HCT116 (cell line): ENCODE data around the gene ABL1. TPM values are rescaled to one million over a fixed set of nuclear protein-coding genes. Genes with fewer than 3 reads are reported as not detected.

Experiments used
- ATAC-seq: fragments of 200-7000 bp; cut with Tn5 transposase; 2 replicates; pipeline ENCODE4 v1.9.1; 2020; ENCODE audit warnings: mild to moderate bottlenecking, moderate library complexity
- BruUV-seq: library from RNA; stranded (reverse); fragments of 400-500 nt; replicated peaks from 2 replicates; lab custom pipeline; 2021; lab: Mats Ljungman, UMichigan
- CTCF ChIA-PET: fragments of 300-600 bp; sonication (Branson Sonifier 250); formaldehyde crosslinking; loops from one replicate; lab custom pipeline; 2021; ENCODE audit warnings: antibody characterized with exemption; lab: Charles Lee
- POLR2A ChIA-PET: fragments of 300-600, 350-600 bp; sonication (Branson Sonifier 250); formaldehyde crosslinking; loops from one replicate; lab custom pipeline; 2021; ENCODE audit warnings: antibody characterized with exemption; lab: Charles Lee
- RAD21 ChIA-PET, 2 experiments: fragments of 300-600 bp; sonication (Branson Sonifier 250); formaldehyde crosslinking; loops; one replicate each; lab custom pipeline; 2023; ENCODE audit warnings: low total read pairs in 2 of 2; ENCODE audit not compliant: uncharacterized antibody in 2 of 2, unreplicated experiment in 2 of 2, low non-redundant PET in 1 of 2; lab: Charles Lee
- DNase-seq: peaks from one replicate; pipeline ENCODE4 v3.0.0-alpha.2; 2010; ENCODE audit warnings: low read depth, low spot score
- H2AFZ ChIP-seq: fragments of 200-600 bp; shearing (Covaris generic), sonication (generic); 2 replicates; pipeline ENCODE4 v1.6.1; 2017; ENCODE audit warnings: low read depth, mixed run types, mixed read lengths, antibody characterized with exemption, low read length; ENCODE audit not compliant: poor library complexity, severe bottlenecking
- H3K27ac ChIP-seq: 2 replicates; pipeline ENCODE4 v1.5.1; 2012; ENCODE audit warnings: low read depth, low read length
- H3K27me3 ChIP-seq: fragments of 200-600 bp; sonication (generic); 2 replicates; pipeline ENCODE4 v1.6.1; 2016; ENCODE audit warnings: mixed run types, low read length, mixed read lengths; ENCODE audit not compliant: insufficient read depth
- H3K36me3 ChIP-seq, 2 experiments: fragments of 200-500 bp in 1 of 2; fragments of 200-600 bp in 1 of 2; sonication (Bioruptor generic) in 1 of 2; sonication (generic) in 1 of 2; 2 replicates each; pipeline versions ENCODE4 v1.5.1 to v1.6.1; 2014 to 2016; ENCODE audit warnings: low read length in 2 of 2, inconsistent platforms in 1 of 2, mixed read lengths in 1 of 2, mixed run types in 1 of 2; ENCODE audit not compliant: insufficient read depth in 2 of 2, control insufficient read depth in 1 of 2
- H3K4me1 ChIP-seq, 2 experiments: fragments of 200-600 bp in 1 of 2; sonication (generic) in 1 of 2; 2 replicates each; pipeline versions ENCODE4 v1.5.1 to v1.6.1; 2012 to 2017; ENCODE audit warnings: low read length in 2 of 2, inconsistent platforms in 1 of 2, mild to moderate bottlenecking in 1 of 2, mixed read lengths in 1 of 2, mixed run types in 1 of 2, moderate library complexity in 1 of 2; ENCODE audit not compliant: insufficient read depth in 2 of 2, control insufficient read depth in 1 of 2
- H3K4me2 ChIP-seq: fragments of 200-600 bp; sonication (generic); 2 replicates; pipeline ENCODE4 v1.6.1; 2017; ENCODE audit warnings: mixed run types, low read length, mixed read lengths
- H3K4me3 ChIP-seq, 2 experiments: fragments of 200-600 bp in 1 of 2; sonication (generic) in 1 of 2; replicated peaks in 1 of 2; 2 replicates each; pipeline ENCODE4 v1.5.1; 2011 to 2016; ENCODE audit warnings: low read length in 2 of 2, control low read depth in 1 of 2, low read depth in 1 of 2, mild to moderate bottlenecking in 1 of 2, mixed read lengths in 1 of 2, mixed run types in 1 of 2
- H3K79me2 ChIP-seq: fragments of 200-600 bp; sonication (generic); 2 replicates; pipeline ENCODE4 v1.6.1; 2017; ENCODE audit warnings: mild to moderate bottlenecking, mixed run types, low read length, moderate library complexity, mixed read lengths; ENCODE audit not compliant: insufficient read depth
- H3K9ac ChIP-seq: fragments of 200-600 bp; sonication (generic); 2 replicates; pipeline ENCODE4 v1.6.1; 2016; ENCODE audit warnings: low read length, mixed read lengths
- H3K9me2 ChIP-seq: fragments of 200-600 bp; sonication (generic), shearing (Covaris generic); 2 replicates; pipeline ENCODE4 v1.6.1; 2017; ENCODE audit warnings: mixed run types, mild to moderate bottlenecking, moderate library complexity; ENCODE audit not compliant: insufficient read depth
- H3K9me3 ChIP-seq, 2 experiments: fragments of 200-500 bp in 1 of 2; fragments of 200-600 bp in 1 of 2; sonication (Bioruptor generic) in 1 of 2; sonication (generic) in 1 of 2; 2 replicates each; pipeline ENCODE4 v1.6.1; 2014 to 2017; ENCODE audit warnings: low read length in 2 of 2, mixed read lengths in 2 of 2, inconsistent platforms in 1 of 2, low read depth in 1 of 2, mild to moderate bottlenecking in 1 of 2, mixed run types in 1 of 2, moderate library complexity in 1 of 2; ENCODE audit not compliant: control insufficient read depth in 1 of 2, insufficient read depth in 1 of 2
- H4K20me1 ChIP-seq: fragments of 200-600 bp; sonication (generic), shearing (Covaris generic); 2 replicates; pipeline ENCODE4 v1.6.1; 2017; ENCODE audit warnings: mixed run types, mild to moderate bottlenecking, moderate library complexity; ENCODE audit not compliant: insufficient read depth
- CBX3 ChIP-seq: IDR thresholded peaks from 2 replicates; pipeline ENCODE4 v1.6.1; 2012; ENCODE audit warnings: low read depth
- CEBPB ChIP-seq: IDR thresholded peaks from 2 replicates; pipeline ENCODE4 v1.6.1; 2012; ENCODE audit warnings: low read depth
- EGR1 ChIP-seq: IDR thresholded peaks from 2 replicates; pipeline ENCODE4 v1.6.1; 2012; ENCODE audit warnings: low read depth
- FOSL1 ChIP-seq: IDR thresholded peaks from 2 replicates; pipeline ENCODE4 v1.6.1; 2012; ENCODE audit warnings: low read depth
- RAD21 ChIP-seq: IDR thresholded peaks from 2 replicates; pipeline ENCODE4 v1.6.1; 2012; ENCODE audit warnings: low read depth, mild to moderate bottlenecking
- SP1 ChIP-seq: IDR thresholded peaks from 2 replicates; pipeline ENCODE4 v1.6.1; 2012; ENCODE audit warnings: low read depth
- SRF ChIP-seq: IDR thresholded peaks from 2 replicates; pipeline ENCODE4 v1.6.1; 2012; ENCODE audit warnings: low read depth
- YY1 ChIP-seq: IDR thresholded peaks from 2 replicates; pipeline ENCODE4 v1.6.1; 2011; ENCODE audit warnings: low read length, low read depth, moderate library complexity, mild to moderate bottlenecking; ENCODE audit not compliant: insufficient replicate concordance; ENCODE audit errors: extremely low read depth
- intact Hi-C: fragments of 100-400 bp; cut with micrococcal nuclease; formaldehyde crosslinking; loops from 2 replicates; pipeline ENCODE4 v1.10.0; 2022
- total RNA-seq: library from RNA; stranded (reverse); gene quantifications from one replicate; pipeline ENCODE4 v1.2.1, GENCODE V29; 2021; ENCODE audit not compliant: unreplicated experiment
- TF ChIP-seq, protein P1 (sequence below): IDR thresholded peaks from 2 replicates; pipeline ENCODE4 v1.6.1; 2012; ENCODE audit warnings: low read depth
- TF ChIP-seq, protein P2 (sequence below): IDR thresholded peaks from 2 replicates; pipeline ENCODE4 v1.6.1; 2012

Gene ABL1
- total RNA-seq, 1 experiment from 2014 or later, result 54.7 TPM

DNA sequence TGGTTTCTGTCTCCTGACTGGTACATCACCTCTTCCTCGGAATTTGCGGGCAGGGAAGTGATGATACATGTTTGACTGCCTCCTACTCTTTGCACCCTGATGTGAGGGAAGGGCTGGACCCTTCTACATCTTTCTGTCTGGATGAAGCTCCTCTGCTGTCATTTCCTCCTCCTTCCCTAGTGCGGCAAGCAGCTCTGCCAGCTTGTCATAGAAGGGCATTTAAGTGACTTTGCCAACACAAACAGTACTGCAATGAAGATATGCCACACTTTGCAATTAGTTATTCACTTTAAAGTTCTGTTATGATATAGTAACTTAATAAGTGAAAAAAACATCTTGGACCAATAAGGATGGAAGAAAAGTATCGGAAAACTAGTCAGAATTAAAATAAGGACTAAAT lies 48.5 kb upstream of the ABL1 start:
- no peak for ATAC-seq
- CTCF ChIA-PET, result no interaction called here
- no TSS peak for BruUV-seq

DNA sequence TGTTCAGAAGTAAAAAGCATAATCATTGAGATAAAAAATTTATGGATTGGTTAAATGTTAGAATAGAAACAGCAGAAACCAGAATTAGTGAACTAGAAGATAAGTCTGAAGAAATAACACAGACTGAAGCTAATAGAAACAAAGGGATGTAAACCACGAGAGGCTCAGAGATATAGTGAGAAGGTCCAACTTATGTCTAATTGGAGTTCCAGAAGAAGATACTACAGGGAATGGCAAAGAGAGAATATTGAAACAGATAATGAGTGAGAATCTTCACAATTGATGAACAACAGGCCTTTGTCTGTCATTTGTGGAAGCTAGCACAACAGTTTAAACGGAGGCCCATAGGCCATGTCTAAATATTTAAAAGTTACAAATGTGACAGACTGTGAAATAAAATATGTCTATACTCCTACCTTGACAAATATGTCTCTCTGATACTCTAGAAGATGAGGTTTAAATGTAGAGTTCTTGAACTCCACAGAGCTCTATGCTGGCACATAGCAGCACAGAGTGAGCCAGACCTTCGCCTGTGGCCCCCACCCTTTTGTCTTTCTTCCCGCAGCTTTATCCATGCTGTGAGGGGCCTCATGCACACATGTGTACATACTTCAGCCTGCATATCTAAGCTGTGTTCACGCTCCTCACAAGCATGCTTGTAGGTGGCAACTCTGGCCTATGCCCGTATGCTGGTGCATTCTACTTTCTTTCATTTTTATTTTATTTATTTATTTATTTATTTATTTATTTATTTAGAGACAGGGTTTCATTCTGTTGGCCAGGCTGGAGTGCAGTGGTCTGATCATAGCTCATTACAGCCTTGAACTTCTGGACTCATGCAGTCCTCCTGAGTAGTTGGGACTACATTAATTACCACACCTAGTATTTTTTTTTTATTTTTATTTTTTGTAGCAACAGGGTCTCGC lies 45.0 kb upstream of the ABL1 start:
- no peak for ATAC-seq
- Histone ChIP-seq H3K9me2 (no peaks in the 10 kb centered on the region), H3K9ac (no peak overlapping the region), H3K9me3 (peaks cover 5 to 13% of the 10 kb centered on the region in 2 experiments; a peak in 3 of 4 replicates), H2AFZ (no peak overlapping the region), H3K27me3 (no peaks in the 10 kb centered on the region), H3K79me2 (peaks cover 27% of the 10 kb centered on the region), H3K4me1 (no peaks in the 10 kb centered on the region; a peak in 1 of 4 replicates), H3K4me3 (no peak overlapping the region), H3K4me2 (no peak overlapping the region), H3K27ac (no peak overlapping the region), H4K20me1 (no peaks in the 10 kb centered on the region; the same call in 1 of the 2 replicates)
- POLR2A ChIA-PET, result no interaction called here
- RAD21 ChIA-PET, result no interaction called here
- CTCF ChIA-PET, result no interaction called here
- TF ChIP-seq, protein P1, sequence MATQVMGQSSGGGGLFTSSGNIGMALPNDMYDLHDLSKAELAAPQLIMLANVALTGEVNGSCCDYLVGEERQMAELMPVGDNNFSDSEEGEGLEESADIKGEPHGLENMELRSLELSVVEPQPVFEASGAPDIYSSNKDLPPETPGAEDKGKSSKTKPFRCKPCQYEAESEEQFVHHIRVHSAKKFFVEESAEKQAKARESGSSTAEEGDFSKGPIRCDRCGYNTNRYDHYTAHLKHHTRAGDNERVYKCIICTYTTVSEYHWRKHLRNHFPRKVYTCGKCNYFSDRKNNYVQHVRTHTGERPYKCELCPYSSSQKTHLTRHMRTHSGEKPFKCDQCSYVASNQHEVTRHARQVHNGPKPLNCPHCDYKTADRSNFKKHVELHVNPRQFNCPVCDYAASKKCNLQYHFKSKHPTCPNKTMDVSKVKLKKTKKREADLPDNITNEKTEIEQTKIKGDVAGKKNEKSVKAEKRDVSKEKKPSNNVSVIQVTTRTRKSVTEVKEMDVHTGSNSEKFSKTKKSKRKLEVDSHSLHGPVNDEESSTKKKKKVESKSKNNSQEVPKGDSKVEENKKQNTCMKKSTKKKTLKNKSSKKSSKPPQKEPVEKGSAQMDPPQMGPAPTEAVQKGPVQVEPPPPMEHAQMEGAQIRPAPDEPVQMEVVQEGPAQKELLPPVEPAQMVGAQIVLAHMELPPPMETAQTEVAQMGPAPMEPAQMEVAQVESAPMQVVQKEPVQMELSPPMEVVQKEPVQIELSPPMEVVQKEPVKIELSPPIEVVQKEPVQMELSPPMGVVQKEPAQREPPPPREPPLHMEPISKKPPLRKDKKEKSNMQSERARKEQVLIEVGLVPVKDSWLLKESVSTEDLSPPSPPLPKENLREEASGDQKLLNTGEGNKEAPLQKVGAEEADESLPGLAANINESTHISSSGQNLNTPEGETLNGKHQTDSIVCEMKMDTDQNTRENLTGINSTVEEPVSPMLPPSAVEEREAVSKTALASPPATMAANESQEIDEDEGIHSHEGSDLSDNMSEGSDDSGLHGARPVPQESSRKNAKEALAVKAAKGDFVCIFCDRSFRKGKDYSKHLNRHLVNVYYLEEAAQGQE, result no peak
- TF ChIP-seq CBX3, result peak; percentile 41; the same call in 1 of the 2 replicates
- TF ChIP-seq, all 23 proteins: peak for 1
- intact Hi-C loops, result loop anchor here (10.0 kb wide), 1 partner anchor 215 kb away; the partner anchor contains the start of gene LAMC3
- DNase-seq, result no peak
- H3K36me3 ChIP-seq, result no peaks in the 10 kb centered on the region
- no TSS peak for BruUV-seq

More for the DNA sequence above, 48.5 kb upstream of the ABL1 start:
- Histone ChIP-seq H3K36me3 (no peaks in the 10 kb centered on the region), H3K79me2 (peaks cover 24% of the 10 kb centered on the region), H3K4me1 (no peaks in the 10 kb centered on the region; a peak in 1 of 4 replicates), H3K4me3 (no peak overlapping the region), H3K27me3 (no peaks in the 10 kb centered on the region), H3K9me2 (no peaks in the 10 kb centered on the region), H3K9ac (no peak overlapping the region), H3K27ac (no peak overlapping the region), H3K9me3 (peaks cover 5 to 13% of the 10 kb centered on the region in 2 experiments; a peak in 3 of 4 replicates), H2AFZ (no peak overlapping the region), H3K4me2 (no peak overlapping the region), H4K20me1 (no peaks in the 10 kb centered on the region)
- no peak for DNase-seq
- no peak for TF ChIP-seq FOSL1
- no peak for TF ChIP-seq YY1
- no peak for TF ChIP-seq SP1
- TF ChIP-seq RAD21, result no peak
- TF ChIP-seq EGR1, result no peak
- TF ChIP-seq, protein P2, sequence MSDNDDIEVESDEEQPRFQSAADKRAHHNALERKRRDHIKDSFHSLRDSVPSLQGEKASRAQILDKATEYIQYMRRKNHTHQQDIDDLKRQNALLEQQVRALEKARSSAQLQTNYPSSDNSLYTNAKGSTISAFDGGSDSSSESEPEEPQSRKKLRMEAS, result no peak
- TF ChIP-seq SRF, result no peak
- no peak for TF ChIP-seq CEBPB
- ChIA-PET POLR2A (no interaction called here), RAD21 (no interaction called here)
- intact Hi-C loops, result loop anchor here (10.0 kb wide), 1 partner anchor 218 kb away; the partner anchor contains the start of gene LAMC3
